DND-41 (cell line): Measurements from ENCODE around the gene SMARCAD1.
A peak's percentile ranks its signal among the peaks of the same experiment; 100 is the strongest.

Experiments
- ATAC-seq: fragments of 200-7000 bp; cut with Tn5 transposase; 3 replicates; pipeline ENCODE4 v1.9.1; 2021; ENCODE audit warnings: low read depth; ENCODE audit not compliant: insufficient read depth
- DNase-seq: peaks from one replicate; pipeline ENCODE4 v3.0.0-alpha.2; 2020
- H2AFZ ChIP-seq: 2 replicates; pipeline ENCODE4 v1.6.0; 2012; ENCODE audit warnings: low read depth, low read length
- H3K27ac ChIP-seq: 2 replicates; pipeline ENCODE4 v1.5.1; 2012; ENCODE audit warnings: low read length, inconsistent platforms
- H3K27me3 ChIP-seq: fragments of 200-600 bp; sonication (generic); 2 replicates; pipeline ENCODE4 v1.6.0; 2012; ENCODE audit warnings: low read length, mild to moderate bottlenecking, inconsistent platforms; ENCODE audit not compliant: insufficient read depth, poor library complexity
- H3K36me3 ChIP-seq: 2 replicates; pipeline ENCODE4 v1.5.1; 2012; ENCODE audit warnings: low read length, inconsistent platforms; ENCODE audit not compliant: insufficient read depth
- H3K4me1 ChIP-seq: 2 replicates; pipeline ENCODE4 v1.5.1; 2012; ENCODE audit warnings: mild to moderate bottlenecking, low read length; ENCODE audit not compliant: insufficient read depth
- H3K4me2 ChIP-seq: 2 replicates; pipeline ENCODE4 v1.6.0; 2012; ENCODE audit warnings: mild to moderate bottlenecking, moderate library complexity, low read length, inconsistent platforms; ENCODE audit not compliant: insufficient read depth
- H3K4me3 ChIP-seq, 2 experiments: fragments of 200-600 bp in 1 of 2; shearing (Covaris generic) in 1 of 2; 2 replicates each; pipeline ENCODE4 v1.5.1; 2012 to 2016; ENCODE audit warnings: inconsistent platforms in 2 of 2, low read length in 2 of 2, mild to moderate bottlenecking in 2 of 2, low read depth in 1 of 2, moderate library complexity in 1 of 2
- H3K79me2 ChIP-seq: 2 replicates; pipeline ENCODE4 v1.6.0; 2012; ENCODE audit warnings: low read length, inconsistent platforms; ENCODE audit not compliant: insufficient read depth
- H3K9ac ChIP-seq: 2 replicates; pipeline ENCODE4 v1.6.0; 2012; ENCODE audit warnings: low read depth, mild to moderate bottlenecking, inconsistent platforms, low read length, moderate library complexity
- H3K9me3 ChIP-seq: 2 replicates; pipeline ENCODE4 v1.5.1; 2012; ENCODE audit warnings: low read length, moderate library complexity, mild to moderate bottlenecking, inconsistent platforms; ENCODE audit not compliant: insufficient read depth, severe bottlenecking
- H4K20me1 ChIP-seq: 2 replicates; pipeline ENCODE4 v1.6.0; 2012; ENCODE audit warnings: low read length; ENCODE audit not compliant: insufficient read depth
- EZH2 ChIP-seq: IDR thresholded peaks from 3 replicates; pipeline ENCODE4 v1.6.1; 2012; ENCODE audit warnings: borderline replicate concordance, low read depth, mild to moderate bottlenecking, moderate library complexity, low read length, inconsistent platforms; ENCODE audit not compliant: severe bottlenecking
- TF ChIP-seq, protein P1 (sequence below): IDR thresholded peaks from 2 replicates; pipeline ENCODE4 v1.5.1; 2012; ENCODE audit warnings: borderline replicate concordance, low read length, moderate library complexity, mild to moderate bottlenecking; ENCODE audit not compliant: poor library complexity, severe bottlenecking; ENCODE audit errors: extremely low read depth

Gene SMARCAD1

DNA sequence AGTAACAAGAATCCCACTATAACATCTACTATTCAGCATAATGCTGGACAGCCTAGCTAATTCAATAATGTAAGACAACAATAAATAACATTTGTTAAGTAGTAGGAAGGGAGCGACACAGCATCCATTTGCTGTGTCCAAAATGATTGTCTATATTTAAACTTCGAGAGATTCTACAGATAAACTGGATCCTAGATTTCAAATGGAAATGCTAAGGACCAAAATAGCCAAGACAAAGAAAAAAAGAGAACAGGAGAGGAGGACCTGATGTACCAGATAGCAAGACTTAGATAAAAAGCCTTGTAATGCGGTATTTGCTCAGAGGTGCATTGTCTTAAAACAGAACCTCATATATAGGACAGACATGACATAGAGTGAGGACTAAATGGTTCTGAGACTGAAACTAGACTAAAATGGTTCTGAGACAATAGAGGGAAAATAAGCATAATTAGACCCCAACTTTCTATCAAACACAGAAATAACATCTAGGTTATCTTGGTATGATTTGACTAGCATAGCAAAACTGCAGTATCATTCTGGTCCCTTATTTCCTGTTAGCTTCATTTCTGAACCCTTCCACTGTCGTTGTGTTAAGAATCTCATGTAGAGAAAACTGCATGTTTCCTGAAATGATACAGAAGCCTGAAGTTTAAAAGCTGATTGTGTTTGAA lies 131.2 kb downstream of the SMARCAD1 start:
- TF ChIP-seq, protein P1, sequence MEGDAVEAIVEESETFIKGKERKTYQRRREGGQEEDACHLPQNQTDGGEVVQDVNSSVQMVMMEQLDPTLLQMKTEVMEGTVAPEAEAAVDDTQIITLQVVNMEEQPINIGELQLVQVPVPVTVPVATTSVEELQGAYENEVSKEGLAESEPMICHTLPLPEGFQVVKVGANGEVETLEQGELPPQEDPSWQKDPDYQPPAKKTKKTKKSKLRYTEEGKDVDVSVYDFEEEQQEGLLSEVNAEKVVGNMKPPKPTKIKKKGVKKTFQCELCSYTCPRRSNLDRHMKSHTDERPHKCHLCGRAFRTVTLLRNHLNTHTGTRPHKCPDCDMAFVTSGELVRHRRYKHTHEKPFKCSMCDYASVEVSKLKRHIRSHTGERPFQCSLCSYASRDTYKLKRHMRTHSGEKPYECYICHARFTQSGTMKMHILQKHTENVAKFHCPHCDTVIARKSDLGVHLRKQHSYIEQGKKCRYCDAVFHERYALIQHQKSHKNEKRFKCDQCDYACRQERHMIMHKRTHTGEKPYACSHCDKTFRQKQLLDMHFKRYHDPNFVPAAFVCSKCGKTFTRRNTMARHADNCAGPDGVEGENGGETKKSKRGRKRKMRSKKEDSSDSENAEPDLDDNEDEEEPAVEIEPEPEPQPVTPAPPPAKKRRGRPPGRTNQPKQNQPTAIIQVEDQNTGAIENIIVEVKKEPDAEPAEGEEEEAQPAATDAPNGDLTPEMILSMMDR, result no peak
- no peak for TF ChIP-seq EZH2
- peak overlapping the region; percentile 21; the same call in 1 of the 2 replicates for H3K4me2 ChIP-seq
- no peaks in the 10 kb centered on the region for H3K79me2 ChIP-seq
- H3K4me1 ChIP-seq, result peaks cover 17% of the 10 kb centered on the region
- H3K4me3 ChIP-seq, result no peak overlapping the region
- H3K27me3 ChIP-seq, result no peaks in the 10 kb centered on the region
- H4K20me1 ChIP-seq, result no peaks in the 10 kb centered on the region
- DNase-seq (no peak), ATAC-seq (peak; percentile 74)
- peak overlapping the region; percentile 34 for H3K27ac ChIP-seq
- H3K36me3 ChIP-seq, result no peaks in the 10 kb centered on the region
- peak overlapping the region; percentile 58 for H2AFZ ChIP-seq
- H3K9me3 ChIP-seq, result no peaks in the 10 kb centered on the region
- no peak overlapping the region for H3K9ac ChIP-seq

DNA sequence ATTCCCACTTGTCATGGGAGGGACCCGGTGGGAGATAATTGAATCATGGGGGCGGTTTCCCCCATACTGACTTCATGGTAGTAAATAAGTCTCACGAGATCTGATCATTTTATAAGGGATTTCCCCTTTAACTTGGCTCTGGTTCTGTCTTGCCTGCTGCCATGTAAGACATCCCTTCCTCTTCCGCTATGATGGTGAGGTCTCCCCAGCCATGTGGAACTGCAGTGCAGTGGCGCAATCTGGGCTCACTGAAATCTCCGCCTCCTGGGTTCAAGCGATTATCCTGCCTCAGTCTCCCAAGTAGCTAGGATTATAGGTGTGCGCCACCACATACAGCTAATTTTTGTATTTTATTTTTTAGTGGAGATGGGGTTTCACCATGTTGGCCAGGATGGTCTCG lies 132.1 kb downstream of the SMARCAD1 start:
- peak overlapping the region; percentile 58 for H2AFZ ChIP-seq
- no peaks in the 10 kb centered on the region for H3K9me3 ChIP-seq
- no peaks in the 10 kb centered on the region for H3K27me3 ChIP-seq
- DNase-seq (no peak), ATAC-seq (peak; percentile 35; the same call in 1 of the 3 replicates)
- H3K4me2 ChIP-seq, result peak overlapping the region; percentile 21; the same call in 1 of the 2 replicates
- no peak overlapping the region for H3K27ac ChIP-seq
- peaks cover 17% of the 10 kb centered on the region for H3K4me1 ChIP-seq
- H3K36me3 ChIP-seq, result no peaks in the 10 kb centered on the region
- no peak overlapping the region for H3K4me3 ChIP-seq
- no peaks in the 10 kb centered on the region for H3K79me2 ChIP-seq
- H3K9ac ChIP-seq, result no peak overlapping the region
- no peak for TF ChIP-seq EZH2
- TF ChIP-seq, protein P1, result no peak
- H4K20me1 ChIP-seq, result no peaks in the 10 kb centered on the region
